SK-N-SH (cell line): ENCODE results near the gene MEI4. TPM values are rescaled to one million over a fixed set of nuclear protein-coding genes. Genes with fewer than 3 reads are reported as not detected.

Source experiments
- CTCF ChIA-PET: fragments of 300-600, 350-600 bp; formaldehyde crosslinking; extraction: SDS; loops from one replicate; lab custom pipeline; 2021; lab: Yijun Ruan, JAX
- POLR2A ChIA-PET: fragments of 350-600 bp; sonication (Branson Sonifier 250); formaldehyde crosslinking; extraction: SDS; loops from one replicate; lab custom pipeline; 2020; ENCODE audit warnings: antibody characterized with exemption, inconsistent platforms; lab: Yijun Ruan, JAX
- DNase-seq: peaks from one replicate; pipeline ENCODE4 v3.0.0; 2012
- H2AFZ ChIP-seq: fragments of 200-600 bp; sonication (generic); 2 replicates; pipeline ENCODE4 v1.8.1; 2016; ENCODE audit warnings: antibody characterized with exemption, mild to moderate bottlenecking, low read depth
- H3F3A ChIP-seq: fragments of 200-600 bp; sonication (generic); replicated peaks from 2 replicates; pipeline ENCODE3; 2016; ENCODE audit warnings: antibody characterized with exemption, mild to moderate bottlenecking; ENCODE audit not compliant: insufficient read depth
- H3K27ac ChIP-seq, 2 experiments: fragments of 200-500 bp in 1 of 2; fragments of 200-600 bp in 1 of 2; sonication (Bioruptor generic) in 1 of 2; sonication (generic), shearing (Covaris generic) in 1 of 2; 2 replicates each; pipeline versions ENCODE4 v1.5.1 to v1.6.1; 2014 to 2016; ENCODE audit warnings: low read depth in 2 of 2, inconsistent platforms in 1 of 2, low read length in 1 of 2, mild to moderate bottlenecking in 1 of 2, mixed read lengths in 1 of 2
- H3K27me3 ChIP-seq: fragments of 200-600 bp; sonication (generic), shearing (Covaris generic); 2 replicates; pipeline ENCODE4 v1.6.1; 2016; ENCODE audit warnings: mixed run types; ENCODE audit not compliant: insufficient read depth
- H3K36me3 ChIP-seq, 2 experiments: fragments of 200-500 bp in 1 of 2; fragments of 200-600 bp in 1 of 2; sonication (Bioruptor generic) in 1 of 2; sonication (generic) in 1 of 2; replicated peaks in 1 of 2; 2 replicates each; pipeline versions ENCODE3 to v1.5.1; 2014 to 2016; ENCODE audit warnings: low read length in 1 of 2, mild to moderate bottlenecking in 1 of 2; ENCODE audit not compliant: insufficient read depth in 2 of 2, control insufficient read depth in 1 of 2
- H3K4me1 ChIP-seq, 2 experiments: fragments of 200-500 bp in 1 of 2; fragments of 200-600 bp in 1 of 2; sonication (Bioruptor generic) in 1 of 2; sonication (generic), shearing (Covaris generic) in 1 of 2; 2 replicates each; pipeline versions ENCODE4 v1.5.1 to v1.6.1; 2014 to 2016; ENCODE audit warnings: low read depth in 1 of 2, low read length in 1 of 2, mixed run types in 1 of 2; ENCODE audit not compliant: insufficient read depth in 2 of 2, control insufficient read depth in 1 of 2
- H3K4me2 ChIP-seq: fragments of 200-600 bp; sonication (generic), shearing (Covaris generic); 2 replicates; pipeline ENCODE4 v1.6.1; 2017; ENCODE audit warnings: mixed run types
- H3K4me3 ChIP-seq, 2 experiments: fragments of 200-500 bp in 1 of 2; fragments of 200-600 bp in 1 of 2; sonication (Bioruptor generic) in 1 of 2; sonication (generic), shearing (Covaris generic) in 1 of 2; 2 replicates each; pipeline versions ENCODE4 v1.5.1 to v1.8.1; 2014 to 2016; ENCODE audit warnings: low read depth in 2 of 2, inconsistent platforms in 1 of 2, low read length in 1 of 2, mild to moderate bottlenecking in 1 of 2, mixed read lengths in 1 of 2, moderate library complexity in 1 of 2
- H3K79me2 ChIP-seq: fragments of 200-600 bp; sonication (generic); 2 replicates; pipeline ENCODE4 v1.8.1; 2017; ENCODE audit warnings: mild to moderate bottlenecking; ENCODE audit not compliant: insufficient read depth
- H3K9ac ChIP-seq: fragments of 200-600 bp; sonication (generic); 2 replicates; pipeline ENCODE4 v1.6.1; 2017; ENCODE audit warnings: mixed run types
- H3K9me2 ChIP-seq: fragments of 200-600 bp; sonication (generic); 2 replicates; pipeline ENCODE4 v1.6.1; 2017; ENCODE audit warnings: mixed run types
- H3K9me3 ChIP-seq: fragments of 200-600 bp; sonication (generic); 2 replicates; pipeline ENCODE4 v1.6.1; 2017; ENCODE audit warnings: mixed run types, mild to moderate bottlenecking, moderate library complexity
- H4K20me1 ChIP-seq: fragments of 200-600 bp; sonication (generic); 2 replicates; pipeline ENCODE4 v1.6.1; 2017; ENCODE audit warnings: mild to moderate bottlenecking, mixed run types; ENCODE audit not compliant: insufficient read depth
- ELF1 ChIP-seq: IDR thresholded peaks from 2 replicates; pipeline ENCODE4 v1.4.0; 2012
- EZH2phosphoT487 ChIP-seq: fragments of 200-600 bp; sonication (generic); IDR thresholded peaks from 2 replicates; pipeline ENCODE4 v1.6.1; 2017; ENCODE audit warnings: low read depth, mixed run types, mild to moderate bottlenecking, antibody characterized with exemption, moderate library complexity, borderline replicate concordance
- FOXM1 ChIP-seq: IDR thresholded peaks from 2 replicates; pipeline ENCODE4 v1.4.0; 2012; ENCODE audit warnings: low read depth, mild to moderate bottlenecking
- GABPA ChIP-seq: IDR thresholded peaks from 2 replicates; pipeline ENCODE4 v1.4.0; 2012; ENCODE audit warnings: low read depth, mild to moderate bottlenecking
- IRF3 ChIP-seq: fragments of 150-350 bp; IDR thresholded peaks from 2 replicates; pipeline ENCODE4 v1.6.1; 2016; ENCODE audit warnings: mild to moderate bottlenecking, low read depth, low read length
- PBX3 ChIP-seq: IDR thresholded peaks from 2 replicates; pipeline ENCODE4; 2012
- POLR2AphosphoS5 ChIP-seq: IDR thresholded peaks from 2 replicates; pipeline ENCODE4 v1.6.1; 2012; ENCODE audit warnings: low read depth, low read length
- RCOR1 ChIP-seq: fragments of 150-350 bp; IDR thresholded peaks from 2 replicates; pipeline ENCODE4 v1.6.1; 2017; ENCODE audit warnings: antibody characterized with exemption, low read length
- RXRA ChIP-seq: IDR thresholded peaks from 2 replicates; pipeline ENCODE4 v1.4.0; 2012; ENCODE audit warnings: low read depth, mild to moderate bottlenecking, borderline replicate concordance
- SMC3 ChIP-seq: IDR thresholded peaks from 2 replicates; pipeline ENCODE4 v1.6.1; 2012; ENCODE audit warnings: low read depth, low read length, improper control_type of control experiment
- TAF1 ChIP-seq: IDR thresholded peaks from 2 replicates; pipeline ENCODE4 v1.6.1; 2012; ENCODE audit warnings: low read depth, mild to moderate bottlenecking, low read length, moderate library complexity, borderline replicate concordance
- YY1 ChIP-seq: IDR thresholded peaks from 2 replicates; pipeline ENCODE4 v1.4.0; 2012; ENCODE audit warnings: low read depth, mild to moderate bottlenecking
- ZBTB33 ChIP-seq: IDR thresholded peaks from 2 replicates; pipeline ENCODE4 v1.4.0; 2012; ENCODE audit warnings: low read depth, borderline replicate concordance
- WGBS: methylation state at CpG from one replicate; pipeline ENCODE4 v1.1.6; 2017; ENCODE audit warnings: low lambda C conversion rate; 5-methylcytosine and 5-hydroxymethylcytosine counted together
- polyA plus RNA-seq, 3 experiments: library from polyadenylated mRNA; depleted of rRNA; stranded (reverse); fragments of >200 nt; gene quantifications; 2 replicates each; pipeline ENCODE4 v1.2.3, GENCODE V29; 2012

MEI4 gene
- polyA plus RNA-seq, 1 of the 3 experiments (the other 2 are of a cell fraction): not detected

GRCh38 chr6:77786935-77787629 is 134.2 kb downstream of the MEI4 start:
- Histone ChIP-seq H3F3A (no peaks in the 10 kb centered on the region), H3K79me2 (no peaks in the 10 kb centered on the region), H3K4me1 (no peaks in the 10 kb centered on the region), H4K20me1 (no peaks in the 10 kb centered on the region), H3K9ac (no peak overlapping the region), H2AFZ (no peak overlapping the region), H3K27ac (no peak overlapping the region), H3K9me2 (no peaks in the 10 kb centered on the region), H3K4me3 (no peak overlapping the region), H3K36me3 (no peaks in the 10 kb centered on the region), H3K9me3 (no peaks in the 10 kb centered on the region), H3K4me2 (no peak overlapping the region), H3K27me3 (no peaks in the 10 kb centered on the region)
- CTCF ChIA-PET: no interaction called here
- 3% methylated on average over 4 of the region's 4 CpGs for WGBS
- DNase-seq: no peak
- TF ChIP-seq YY1 (no peak), ZBTB33 (no peak), TAF1 (no peak), FOXM1 (no peak), EZH2phosphoT487 (no peak), SMC3 (no peak), IRF3 (no peak), POLR2AphosphoS5 (no peak), RCOR1 (no peak), RXRA (no peak), GABPA (no peak), ELF1 (no peak), PBX3 (no peak)
- POLR2A ChIA-PET: no interaction called here
